G401.6 (cell line): ENCODE results near the gene TBC1D1.
"Not testable (repeated sequence)": the region's sequence is repeated elsewhere in the genome, so short reads cannot be mapped to it uniquely, and the experiment has no call there.

Source experiments
- FAIRE-seq: peaks from 2 replicates; lab custom pipeline; 2012; peaks lifted over from hg19 to GRCh38; lab: Jason Lieb, UNC

Gene TBC1D1

DNA sequence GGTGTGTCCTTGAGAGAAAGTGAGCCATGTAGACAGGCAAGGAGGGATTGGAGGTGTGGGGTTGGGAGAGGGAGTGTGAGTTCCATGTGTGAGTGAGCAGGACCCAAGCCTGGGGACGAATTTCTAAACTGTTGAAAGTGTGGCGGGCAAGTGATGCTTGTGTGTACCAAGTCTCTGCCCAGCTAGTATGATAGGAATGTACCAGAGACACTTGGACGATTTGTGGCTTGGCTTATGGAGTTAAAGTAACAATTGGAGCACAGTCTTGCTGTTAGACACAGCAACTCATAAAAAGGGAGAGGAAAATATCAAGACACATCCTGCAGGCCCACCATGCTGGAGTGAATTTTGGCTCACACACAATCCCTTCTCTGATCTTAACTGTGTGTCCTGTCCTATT is 77.9 kb downstream of the TBC1D1 start:
- no peak for FAIRE-seq

DNA sequence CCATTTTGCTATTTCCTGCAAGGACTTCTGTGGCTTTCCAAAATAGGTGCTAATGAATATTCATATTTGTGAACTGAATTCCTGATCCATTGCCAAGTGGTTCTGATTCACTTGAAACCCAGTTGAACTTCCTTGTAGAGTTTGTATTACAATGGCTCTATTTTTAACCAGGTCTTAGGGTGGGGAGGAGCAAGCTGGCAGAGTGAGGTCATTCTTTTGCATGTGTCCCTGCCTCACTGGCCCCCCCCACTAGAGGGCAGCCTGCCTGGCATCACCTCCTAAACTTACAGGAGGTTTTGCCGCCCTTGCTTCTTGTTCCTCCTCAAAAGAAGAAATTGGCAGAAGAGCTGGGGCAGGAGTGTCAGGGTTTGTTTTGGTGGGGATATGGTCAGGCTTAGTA is 79.8 kb downstream of the TBC1D1 start:
- no peak for FAIRE-seq

DNA sequence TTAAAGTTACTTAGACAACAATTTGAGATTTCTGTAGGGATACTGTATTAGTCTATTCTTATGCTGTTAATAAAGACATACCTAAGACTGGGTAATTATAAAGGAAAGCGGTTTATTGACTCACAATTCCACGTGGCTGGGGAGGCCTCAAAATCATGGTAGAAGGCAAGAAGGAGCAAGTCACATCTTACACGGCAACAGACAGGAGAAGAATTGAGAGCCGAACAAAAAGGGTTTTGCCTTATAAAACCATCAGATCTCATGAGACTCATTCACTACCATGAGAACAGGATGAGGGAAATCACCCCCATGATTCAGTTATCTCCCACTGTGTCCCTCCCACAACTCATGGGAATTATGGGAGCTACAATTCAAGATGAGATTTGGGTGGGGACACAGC is 80.3 kb downstream of the TBC1D1 start:
- no peak for FAIRE-seq

DNA sequence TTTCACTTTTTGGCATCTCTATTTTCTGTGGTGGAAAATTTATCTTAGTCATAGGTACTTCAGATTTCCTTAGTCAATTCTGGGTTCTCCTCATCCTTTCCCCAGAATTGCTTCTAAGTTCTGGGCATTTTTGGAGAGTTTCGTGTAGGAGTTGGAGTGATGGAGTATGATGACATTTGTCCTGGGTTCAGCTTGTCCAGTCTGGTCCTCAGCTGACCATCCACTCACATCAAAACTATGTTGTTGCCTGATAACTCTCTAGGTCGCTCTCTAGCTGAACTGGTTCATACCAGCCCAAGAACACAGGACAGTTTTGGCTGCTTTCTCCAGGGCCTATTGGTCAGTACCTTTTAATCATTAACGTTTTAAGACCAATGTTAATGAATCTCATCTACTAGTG is 82.6 kb downstream of the TBC1D1 start:
- FAIRE-seq, result no peak

DNA sequence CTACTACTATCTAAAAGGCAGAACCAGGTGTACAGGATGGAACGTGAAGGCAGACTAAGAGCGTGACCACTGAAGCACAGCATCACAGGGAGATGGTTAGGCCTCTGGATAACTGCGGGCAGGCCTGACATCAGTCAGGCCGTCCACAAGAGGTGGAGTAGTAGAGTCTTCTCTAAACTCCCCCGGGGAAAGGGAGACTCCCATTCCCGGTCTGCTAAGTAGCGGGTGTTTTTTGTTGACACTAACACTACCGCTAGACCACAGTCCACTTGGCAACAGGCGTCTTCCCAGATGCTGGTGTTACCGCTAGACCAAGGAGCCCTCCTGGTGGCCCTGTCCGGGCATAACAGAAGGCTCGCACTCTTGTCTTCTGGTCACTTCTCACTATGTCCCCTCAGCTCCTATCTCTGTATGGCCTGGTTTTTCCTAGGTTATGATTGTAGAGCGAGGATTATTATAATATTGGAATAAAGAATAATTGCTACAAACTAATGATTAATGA is 84.5 kb downstream of the TBC1D1 start:
- not testable (repeated sequence) for FAIRE-seq

DNA sequence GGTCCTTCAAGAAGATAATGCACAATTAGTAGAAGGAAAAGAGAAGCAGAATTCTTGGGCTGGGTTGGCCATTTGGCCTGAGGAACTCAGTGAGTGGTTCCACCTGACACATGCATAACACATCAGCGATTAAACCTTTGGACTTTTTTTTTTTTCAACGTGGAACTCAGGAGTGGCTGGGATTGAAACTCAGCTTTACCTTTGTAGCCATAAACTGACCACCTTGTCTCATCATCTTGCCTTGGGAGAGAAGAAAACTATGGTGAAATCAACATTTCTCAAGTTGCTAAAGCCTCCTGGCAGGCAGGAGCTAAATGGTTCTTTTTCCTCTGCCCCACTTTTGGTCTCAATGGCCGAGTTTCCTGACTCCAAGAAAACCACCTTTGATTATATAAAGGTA is 85.6 kb downstream of the TBC1D1 start:
- FAIRE-seq, result no peak

DNA sequence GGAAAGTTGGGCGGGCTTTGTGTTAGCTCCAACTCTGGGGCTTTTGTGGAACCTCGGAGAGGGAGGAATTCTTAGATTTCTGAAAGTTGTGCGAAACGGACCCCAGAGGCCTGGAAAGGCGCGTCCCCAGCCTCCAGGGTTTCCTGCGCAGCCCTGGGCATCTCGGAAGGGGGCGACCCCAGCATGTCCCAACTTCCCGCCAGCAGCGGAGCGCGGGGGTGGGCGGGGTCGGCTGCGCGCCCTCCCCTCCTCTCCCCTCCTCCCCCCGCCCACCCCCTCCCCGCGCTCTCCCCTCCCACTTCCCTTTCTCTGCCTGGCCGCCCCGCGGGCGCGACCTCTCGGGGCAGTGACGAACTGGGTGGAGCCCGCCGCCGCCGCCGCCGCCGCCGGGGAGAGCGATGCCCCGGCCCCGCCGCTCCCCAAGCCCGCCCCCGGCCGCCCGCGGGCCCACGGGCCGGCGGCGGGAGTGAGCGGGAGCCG is 86.1 kb downstream of the TBC1D1 start:
- FAIRE-seq, result no peak

DNA sequence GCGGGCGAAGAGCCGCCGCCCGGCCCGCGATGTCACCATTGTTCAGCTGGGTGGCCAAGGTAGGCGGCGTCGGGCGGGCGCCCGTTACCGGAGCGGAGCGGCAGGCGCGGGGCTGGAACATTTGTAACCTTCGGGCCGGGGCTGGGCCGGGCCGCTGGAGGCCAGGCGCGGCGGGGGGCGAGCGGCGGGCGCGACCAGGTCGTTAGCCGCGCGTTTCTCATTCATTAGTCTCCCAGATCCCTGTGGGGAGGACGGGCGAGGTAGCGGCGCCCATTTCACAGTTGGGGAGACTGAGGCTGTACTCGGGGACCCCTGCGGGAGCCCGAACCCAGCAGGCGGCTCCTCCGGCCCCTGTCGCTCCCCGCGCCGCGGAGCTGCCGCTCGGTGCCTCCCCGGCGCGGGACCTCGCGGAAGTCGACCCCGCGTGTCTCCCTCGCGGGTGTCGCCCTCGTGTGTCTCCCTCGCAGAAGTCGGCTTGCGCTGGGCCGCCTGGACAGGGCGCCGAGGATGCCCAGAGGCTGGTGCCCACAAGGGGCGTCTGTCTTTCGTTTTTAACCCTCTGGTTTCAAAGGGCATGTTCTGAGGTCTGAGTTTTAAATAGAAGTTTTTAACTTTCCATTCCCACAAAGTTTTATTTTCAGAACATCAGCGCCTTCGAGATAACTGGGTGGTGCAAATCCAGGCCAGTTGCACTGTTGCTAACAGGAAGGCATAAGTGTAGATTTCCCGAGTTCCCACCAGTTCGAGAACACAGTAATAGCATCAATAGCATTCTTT is 86.8 kb downstream of the TBC1D1 start:
- no peak for FAIRE-seq

DNA sequence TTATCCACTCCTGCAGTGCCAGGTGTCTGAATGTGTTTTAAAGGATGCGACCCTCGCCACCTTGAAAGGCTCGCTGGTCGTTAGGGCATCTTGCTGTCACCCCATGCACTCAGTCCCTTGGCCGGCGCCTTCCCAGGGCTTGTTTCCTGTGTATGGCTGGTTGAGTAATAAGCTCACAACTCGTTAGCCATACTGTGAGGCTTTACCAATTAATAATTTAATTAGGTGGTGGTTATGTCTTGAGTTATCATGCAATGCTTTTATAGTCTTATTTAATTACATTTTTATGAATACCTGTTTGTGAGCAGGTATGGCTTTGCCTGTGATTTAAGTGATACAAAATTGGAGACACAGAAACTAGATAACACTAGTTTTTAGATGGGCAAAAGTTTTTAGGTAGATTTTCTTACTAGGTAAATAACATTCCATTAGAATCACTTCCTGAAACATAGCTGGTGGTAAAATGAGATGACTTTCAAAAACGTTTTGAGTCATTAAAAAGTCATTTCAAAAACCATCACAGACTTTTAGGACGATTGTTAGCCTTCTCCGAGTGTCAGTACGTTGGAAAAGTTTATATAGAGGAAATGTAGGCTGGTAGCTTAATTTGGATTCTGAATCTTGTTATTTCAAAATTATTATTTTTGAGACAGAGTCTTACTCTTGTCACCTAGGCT is 87.5 kb downstream of the TBC1D1 start:
- FAIRE-seq, result no peak

DNA sequence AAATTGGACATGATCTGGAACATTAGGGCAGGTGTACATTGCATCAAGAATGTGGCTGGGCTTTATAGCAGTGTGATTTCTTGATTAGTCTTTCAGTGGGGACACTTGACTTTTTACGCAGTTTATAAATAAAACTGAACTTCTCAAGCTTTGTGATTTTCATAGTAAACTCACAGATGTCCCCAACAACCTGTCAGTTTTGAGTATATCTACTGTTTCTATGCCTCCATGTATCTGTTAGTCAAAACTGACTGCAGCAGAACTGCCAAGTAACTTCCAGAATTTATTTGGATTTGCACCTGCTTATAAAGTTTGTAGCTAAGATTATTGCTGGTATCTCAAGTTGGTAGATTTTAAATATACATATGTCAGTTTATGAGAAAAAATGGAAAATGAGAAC is 89.4 kb downstream of the TBC1D1 start:
- no peak for FAIRE-seq

DNA sequence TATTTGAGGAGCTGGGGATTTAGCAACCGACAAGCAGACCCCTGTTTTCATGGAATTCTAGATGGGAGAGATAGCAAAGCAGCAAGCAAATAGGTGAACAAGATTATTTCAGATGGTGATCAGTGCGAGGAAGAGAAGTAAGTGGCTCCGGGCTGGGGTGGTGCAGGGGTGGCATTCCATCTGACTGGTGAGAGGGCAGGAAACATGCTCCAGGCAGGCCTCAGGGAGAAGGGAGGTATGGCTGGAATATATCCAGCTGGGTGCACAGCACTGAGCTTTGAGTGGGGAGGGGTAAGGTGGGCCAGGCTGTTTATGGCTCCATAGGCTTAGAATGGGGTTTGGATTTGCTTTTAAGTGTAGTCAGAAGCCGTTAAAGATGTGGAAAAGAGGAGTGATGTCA is 90.5 kb downstream of the TBC1D1 start:
- no peak for FAIRE-seq

DNA sequence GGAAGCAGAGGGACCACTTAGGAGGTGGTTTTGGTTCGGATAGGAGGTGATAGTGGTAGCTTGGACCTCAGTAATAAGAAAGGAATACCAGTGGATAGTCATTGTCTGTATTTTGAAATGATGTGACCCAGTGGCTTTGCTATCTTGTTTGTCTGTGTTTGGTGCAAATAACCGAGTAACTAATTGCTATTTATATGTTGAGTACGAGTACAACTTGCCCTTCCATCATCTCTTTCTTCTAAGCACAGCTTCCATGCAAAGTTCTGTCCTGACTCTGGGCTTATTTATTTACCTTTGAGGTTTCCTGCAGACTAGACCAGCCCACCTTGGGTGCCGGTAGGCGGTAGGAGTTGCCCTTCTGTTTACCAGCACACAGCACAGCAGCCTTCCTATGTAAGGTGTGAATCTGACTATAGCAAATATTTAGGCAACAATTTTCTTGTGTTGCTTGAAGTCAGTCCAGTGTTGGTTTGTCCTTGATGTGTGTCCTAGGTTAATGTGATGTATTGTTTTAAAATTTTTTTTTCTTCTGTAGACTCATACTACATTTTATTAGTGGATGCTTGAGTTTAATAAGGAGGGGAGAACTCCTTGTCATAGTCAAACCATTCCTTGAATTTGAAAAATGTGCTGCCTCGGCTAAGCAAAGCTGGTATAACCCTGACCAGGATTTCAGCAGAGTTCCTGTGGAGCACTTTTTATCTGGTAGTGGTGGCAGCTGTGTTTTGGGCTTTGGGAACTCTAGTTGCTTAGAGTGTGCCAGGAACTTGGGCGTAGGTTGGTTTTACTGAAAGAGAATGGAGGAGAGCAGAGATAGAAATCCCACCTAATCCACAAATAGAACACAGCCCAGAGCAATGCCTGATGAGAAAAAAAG is 91.2 kb downstream of the TBC1D1 start:
- FAIRE-seq, result peak; percentile 6

DNA sequence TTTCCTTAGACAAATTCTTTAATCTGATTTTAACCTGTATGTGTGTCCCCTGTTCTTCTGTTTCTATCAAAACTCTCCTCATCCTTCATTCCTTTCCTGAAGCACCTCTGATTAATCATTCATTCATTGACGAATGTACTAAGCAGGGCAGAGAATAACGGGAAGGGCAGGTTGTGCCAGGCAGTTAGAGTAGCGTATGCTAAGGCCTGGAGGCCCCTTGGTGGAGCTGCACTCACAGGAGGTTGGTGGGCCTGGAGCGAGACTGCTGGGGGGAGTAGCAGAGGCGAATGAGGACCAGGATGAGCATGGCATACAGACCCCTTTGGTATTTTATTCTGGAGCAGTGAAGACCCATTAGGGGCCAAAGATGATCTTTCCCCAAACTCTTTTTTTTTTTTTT is 91.9 kb downstream of the TBC1D1 start:
- FAIRE-seq, result no peak

DNA sequence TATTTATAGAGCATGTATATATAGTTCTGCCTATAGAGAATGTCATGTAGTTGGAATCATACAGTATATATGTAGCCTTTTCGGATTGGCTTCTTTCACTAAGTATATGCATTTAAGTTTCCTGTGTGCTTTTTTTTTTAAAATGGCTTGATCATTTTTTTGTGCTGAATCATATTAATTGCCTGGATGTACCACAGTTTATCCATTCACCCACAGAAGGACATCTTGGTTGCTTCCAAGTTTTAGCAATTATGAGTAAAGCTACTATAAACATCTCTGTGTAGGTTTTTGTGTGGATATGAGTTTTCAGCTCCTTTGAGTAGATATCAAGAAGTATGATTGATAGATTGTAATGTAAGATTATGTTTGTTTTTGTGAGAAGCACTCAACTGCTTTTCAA is 93.1 kb downstream of the TBC1D1 start:
- FAIRE-seq, result no peak

DNA sequence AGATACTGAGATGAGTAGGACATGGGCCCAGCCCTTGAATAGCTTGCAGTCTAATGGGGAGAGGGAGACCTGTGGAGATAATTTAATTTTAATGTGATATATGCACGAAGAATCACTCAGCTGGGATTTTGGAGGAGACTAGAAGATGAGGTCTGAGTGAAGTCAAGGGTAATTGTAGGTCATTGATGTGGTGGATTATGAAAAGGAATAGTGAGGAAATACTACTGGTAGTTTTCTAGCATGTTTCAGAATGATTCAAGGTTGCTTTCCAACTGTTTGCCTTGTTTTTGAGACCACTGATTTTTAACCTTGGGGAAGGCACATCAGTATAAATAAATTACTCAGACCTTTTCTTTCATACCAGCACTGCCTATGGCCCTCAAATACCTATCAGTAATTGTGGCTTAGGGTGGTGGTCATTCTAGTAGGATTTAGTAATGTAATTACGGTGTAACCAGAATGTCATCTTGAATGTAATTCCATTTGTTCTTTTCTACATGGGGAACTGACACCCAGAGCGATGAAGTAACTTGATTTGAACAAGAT is 94.9 kb downstream of the TBC1D1 start:
- no peak for FAIRE-seq

DNA sequence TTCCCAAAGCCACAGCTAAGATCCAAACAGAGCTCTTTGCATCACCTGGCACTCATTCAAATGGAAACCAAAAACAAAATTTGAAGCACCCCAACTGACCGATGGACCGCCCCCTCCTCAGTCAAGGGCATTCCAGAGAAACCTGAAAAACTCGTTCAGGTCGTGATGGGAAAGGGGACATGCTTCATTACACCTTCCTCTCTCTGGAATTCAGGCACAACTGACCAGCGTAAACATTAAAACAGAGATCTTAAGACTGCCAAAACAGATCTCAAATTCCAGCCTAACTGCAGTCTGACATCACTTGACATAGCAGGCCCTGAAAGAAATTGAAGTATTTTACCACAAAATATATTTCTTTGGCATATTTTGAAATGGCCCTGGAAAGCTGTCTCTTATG is 97.8 kb downstream of the TBC1D1 start:
- no peak for FAIRE-seq

DNA sequence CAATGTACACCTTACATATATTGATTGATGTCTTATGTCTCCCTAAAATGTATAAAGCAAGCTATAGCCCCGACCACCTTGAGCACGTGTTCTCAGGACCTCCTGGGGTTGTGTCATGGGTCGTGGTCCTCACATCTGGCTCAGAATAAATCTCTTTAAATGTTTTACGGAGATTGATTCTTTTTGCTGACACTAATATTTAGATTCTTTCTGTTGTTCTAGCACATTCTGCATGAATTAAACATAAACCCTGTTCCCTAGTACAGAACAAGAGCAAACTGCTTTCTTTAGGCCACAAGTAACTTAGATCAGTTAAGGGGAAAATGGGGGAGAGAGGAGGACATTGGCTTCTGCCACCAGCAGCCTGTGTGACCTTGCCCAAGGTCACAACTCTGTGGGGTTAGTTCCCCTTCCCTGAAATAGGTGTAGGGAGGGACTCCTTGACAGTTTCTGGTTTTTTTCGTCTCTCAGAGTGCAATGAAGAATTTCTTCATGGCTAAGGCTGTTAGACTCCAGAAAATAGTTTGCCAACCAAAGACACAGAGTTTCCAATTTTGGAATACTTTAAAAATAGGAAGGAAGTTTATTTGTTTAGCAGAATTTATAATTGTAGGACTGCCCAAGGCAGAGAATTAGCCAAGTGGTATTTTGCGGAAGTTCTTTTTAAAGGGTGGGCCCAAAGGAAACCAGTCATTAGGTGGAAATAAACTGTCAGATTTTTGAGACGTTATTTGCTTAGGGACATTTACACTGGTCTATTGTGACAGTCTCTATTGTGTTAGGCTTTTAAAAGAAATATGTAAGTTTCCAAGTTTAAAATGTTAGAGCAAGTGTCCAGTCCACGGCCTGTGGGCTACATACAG is 98.7 kb downstream of the TBC1D1 start:
- FAIRE-seq, result no peak

DNA sequence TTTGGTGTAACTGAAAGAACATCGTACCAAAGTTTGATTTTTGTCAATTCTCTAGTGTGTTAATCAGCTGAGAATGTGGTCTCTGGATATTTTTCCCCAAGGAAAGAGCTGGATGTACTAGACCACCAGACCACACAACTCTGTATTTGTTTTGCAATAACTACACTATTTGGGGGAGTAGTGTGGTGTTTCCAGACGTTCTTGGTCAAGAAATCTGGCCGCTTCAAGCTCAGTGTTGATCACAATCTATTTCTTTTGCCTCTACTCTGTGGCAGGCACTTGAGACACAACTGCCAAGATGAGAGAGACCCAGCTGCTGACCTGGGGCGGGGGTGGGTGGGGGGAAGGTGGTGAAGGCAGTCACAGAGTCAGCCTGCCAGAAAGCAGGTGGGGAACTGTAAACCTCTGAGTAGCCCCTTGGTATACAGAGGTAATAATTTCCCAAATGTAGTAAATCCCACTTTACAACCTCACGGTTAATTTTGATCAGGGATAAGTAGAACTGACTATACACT is 99.9 kb downstream of the TBC1D1 start:
- no peak for FAIRE-seq

DNA sequence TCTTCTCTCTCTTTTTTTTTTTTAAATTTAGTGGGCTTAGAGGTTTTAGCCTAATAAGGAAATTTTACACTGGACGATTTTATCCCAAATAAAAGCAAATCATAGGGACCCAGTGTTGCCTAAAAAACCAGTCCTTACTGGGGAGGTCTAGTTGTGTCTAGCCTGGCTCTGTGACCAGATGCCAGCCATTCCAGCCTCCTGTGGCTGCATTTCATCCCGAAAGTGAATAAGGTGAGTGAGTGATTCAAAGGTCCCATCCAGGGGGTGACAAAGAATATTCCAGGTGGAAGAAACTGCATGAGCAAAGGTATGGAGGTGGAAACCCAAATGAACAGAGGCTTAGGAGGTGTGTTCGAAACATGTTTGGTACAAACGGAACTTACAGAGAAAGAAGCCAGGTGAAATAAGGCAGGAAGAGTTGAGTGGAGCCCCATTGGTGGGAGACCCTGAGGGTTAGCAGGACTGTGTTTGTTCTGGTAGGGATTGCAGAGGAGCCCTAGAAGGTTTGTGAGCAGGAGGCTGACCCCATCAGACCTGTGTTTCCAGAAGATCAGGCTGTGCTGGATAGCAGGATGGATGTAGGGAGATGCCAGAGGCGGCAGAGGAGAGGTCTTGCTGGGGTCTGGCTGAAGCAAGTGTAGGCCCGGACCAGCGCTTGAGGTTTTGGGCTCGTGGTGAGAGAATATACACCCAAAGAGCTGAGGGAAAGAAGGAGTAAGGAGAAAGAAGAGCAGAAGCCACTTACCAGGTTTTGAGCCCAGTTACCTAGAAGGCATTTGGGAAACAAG is 100.9 kb downstream of the TBC1D1 start:
- FAIRE-seq, result no peak

DNA sequence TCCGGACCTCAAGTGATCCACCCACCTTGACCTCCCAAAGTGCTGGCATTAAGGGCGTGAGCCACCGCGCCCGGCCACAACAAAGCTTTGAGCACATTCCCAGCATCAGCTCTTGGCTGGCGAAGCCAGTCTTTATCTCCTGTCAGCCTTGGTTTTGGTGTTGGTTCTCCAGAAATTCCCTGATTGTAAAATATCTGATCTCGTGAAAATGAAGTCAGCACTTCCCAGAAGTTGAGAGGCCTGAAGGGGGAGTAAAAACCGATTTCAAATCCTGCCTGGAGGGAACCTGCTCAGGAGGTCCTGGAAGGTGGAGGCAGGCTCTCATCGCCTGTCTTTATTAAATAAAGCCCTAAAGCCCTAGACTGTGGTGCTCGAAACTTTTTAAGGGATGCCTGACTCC is 102.9 kb downstream of the TBC1D1 start:
- FAIRE-seq, result no peak
